ENCODE measurements around the gene AMN1.

DNA sequence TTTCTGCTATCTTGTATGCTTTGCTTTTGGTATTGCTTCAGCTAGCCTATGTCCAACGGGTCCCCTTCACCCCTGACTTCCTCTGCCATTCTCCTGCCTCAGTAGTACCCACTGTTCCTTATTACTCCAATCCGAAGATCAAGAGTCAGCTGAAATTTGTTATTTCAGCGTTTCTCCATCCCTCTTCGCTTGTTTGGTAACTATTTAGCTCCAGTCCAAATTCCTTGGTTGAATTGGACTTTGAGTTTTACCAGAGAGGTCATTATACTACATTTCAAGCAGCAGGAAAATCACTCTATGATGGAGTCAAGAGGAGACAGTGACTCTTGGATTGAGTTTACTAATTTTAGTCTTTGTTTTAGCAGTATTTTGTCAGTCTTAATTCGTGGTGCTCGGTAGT lies 64.8 kb downstream of the AMN1 start:
- TF ChIP-seq, protein P1, sequence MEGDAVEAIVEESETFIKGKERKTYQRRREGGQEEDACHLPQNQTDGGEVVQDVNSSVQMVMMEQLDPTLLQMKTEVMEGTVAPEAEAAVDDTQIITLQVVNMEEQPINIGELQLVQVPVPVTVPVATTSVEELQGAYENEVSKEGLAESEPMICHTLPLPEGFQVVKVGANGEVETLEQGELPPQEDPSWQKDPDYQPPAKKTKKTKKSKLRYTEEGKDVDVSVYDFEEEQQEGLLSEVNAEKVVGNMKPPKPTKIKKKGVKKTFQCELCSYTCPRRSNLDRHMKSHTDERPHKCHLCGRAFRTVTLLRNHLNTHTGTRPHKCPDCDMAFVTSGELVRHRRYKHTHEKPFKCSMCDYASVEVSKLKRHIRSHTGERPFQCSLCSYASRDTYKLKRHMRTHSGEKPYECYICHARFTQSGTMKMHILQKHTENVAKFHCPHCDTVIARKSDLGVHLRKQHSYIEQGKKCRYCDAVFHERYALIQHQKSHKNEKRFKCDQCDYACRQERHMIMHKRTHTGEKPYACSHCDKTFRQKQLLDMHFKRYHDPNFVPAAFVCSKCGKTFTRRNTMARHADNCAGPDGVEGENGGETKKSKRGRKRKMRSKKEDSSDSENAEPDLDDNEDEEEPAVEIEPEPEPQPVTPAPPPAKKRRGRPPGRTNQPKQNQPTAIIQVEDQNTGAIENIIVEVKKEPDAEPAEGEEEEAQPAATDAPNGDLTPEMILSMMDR (conservative IDR thresholded peaks at IDR 0.05; ENCODE audit: low read depth, low read length): no peak
- TF ChIP-seq EZH2 (IDR thresholded peaks at IDR 0.05; ENCODE audit: borderline replicate concordance, low read depth, low read length, poor library complexity, severe bottlenecking): no peak

Data from A673 (cell line).